ENCODE results near the gene RGN.
A peak's percentile ranks its signal among the peaks of the same experiment; 100 is the strongest.
"Not testable (repeated sequence)": the region's sequence is repeated elsewhere in the genome, so short reads cannot be mapped to it uniquely, and the experiment has no call there.

The RGN gene

DNA sequence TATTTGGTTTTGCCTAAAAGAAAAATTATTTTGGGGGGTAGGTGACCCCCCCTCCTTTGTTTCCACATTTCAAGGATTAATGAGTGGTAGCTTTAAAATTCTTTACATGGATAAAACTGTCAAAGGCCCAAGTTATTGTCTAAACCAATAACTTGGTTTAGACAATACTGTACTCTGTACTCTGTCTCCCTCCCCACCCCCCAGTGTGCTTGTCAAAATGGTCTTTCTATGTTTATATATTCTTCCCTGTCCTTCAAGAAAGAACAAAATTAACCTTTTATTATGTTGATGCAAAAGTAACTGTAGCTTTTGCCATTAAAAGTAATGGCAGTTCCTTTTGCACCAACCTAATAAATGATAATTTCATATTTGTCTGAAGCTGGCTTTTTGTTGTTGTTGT lies 9.5 kb upstream of the RGN start:
- no peak for TF ChIP-seq SPI1 (IDR thresholded peaks at IDR 0.05; ENCODE audit: low read depth, low read length)
- TF ChIP-seq POLR2AphosphoS5 (IDR thresholded peaks at IDR 0.05; ENCODE audit: low read depth, low read length): no peak
- no peak for TF ChIP-seq POU2F2 (IDR thresholded peaks at IDR 0.05; ENCODE audit: low read depth, low read length)
- no peak for TF ChIP-seq POLR2A (IDR thresholded peaks at IDR 0.05; ENCODE audit: low read depth, low read length)
- TF ChIP-seq PAX5 (IDR thresholded peaks at IDR 0.05; ENCODE audit: insufficient read depth, low read length, severe bottlenecking): no peak
- no peak for TF ChIP-seq TAF1 (IDR thresholded peaks at IDR 0.05; ENCODE audit: low read depth, low read length)
- DNase-seq (ENCODE audit: insufficient read length, low spot score) (no peak), FAIRE-seq (no peak)

DNA sequence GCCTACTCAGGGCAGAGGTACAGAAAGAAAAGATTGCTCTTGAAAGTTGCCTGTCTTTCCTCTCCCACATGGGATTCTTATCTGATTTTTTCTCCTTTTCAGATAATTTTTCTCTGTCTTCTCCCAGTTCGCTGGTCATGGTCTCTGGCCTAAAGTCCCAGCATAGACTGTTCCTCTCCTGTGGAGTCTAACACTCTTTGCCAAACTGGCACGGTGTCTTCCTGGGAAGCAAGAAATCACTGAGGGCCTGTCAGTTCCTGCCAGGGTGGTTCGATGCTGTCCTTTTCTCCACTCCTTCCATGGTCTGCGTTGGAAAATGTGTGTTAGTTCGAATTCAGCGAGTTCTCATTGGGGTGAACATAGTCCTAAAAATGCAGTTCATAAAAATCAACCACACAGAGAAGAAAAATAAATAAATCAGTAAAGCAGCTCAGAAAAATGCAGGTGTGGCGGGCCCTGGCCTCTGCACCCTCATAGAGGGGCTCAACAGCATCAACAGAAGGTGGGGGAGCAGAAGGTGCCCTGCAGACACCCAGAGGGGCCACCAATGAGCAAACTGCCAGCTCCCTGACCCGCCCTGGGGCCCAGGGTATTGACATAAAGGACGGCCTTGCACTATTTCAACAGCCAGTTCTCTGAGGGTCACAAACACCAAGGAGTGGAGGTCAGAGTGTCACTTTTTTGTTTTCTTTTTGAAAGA lies 2.1 kb downstream of the RGN start:
- FAIRE-seq (no peak), DNase-seq (ENCODE audit: insufficient read length, low spot score) (no peak)

GRCh38 chrX:47080915-47081236 lies 2.6 kb downstream of the RGN start:
- no peak for FAIRE-seq
- TF ChIP-seq POU2F2 (IDR thresholded peaks at IDR 0.05; ENCODE audit: low read depth, low read length): no peak
- TF ChIP-seq PAX5 (IDR thresholded peaks at IDR 0.05; ENCODE audit: insufficient read depth, low read length, severe bottlenecking): no peak
- TF ChIP-seq SPI1 (IDR thresholded peaks at IDR 0.05; ENCODE audit: low read depth, low read length): no peak
- no peak for TF ChIP-seq POLR2AphosphoS5 (IDR thresholded peaks at IDR 0.05; ENCODE audit: low read depth, low read length)
- no peak for TF ChIP-seq TAF1 (IDR thresholded peaks at IDR 0.05; ENCODE audit: low read depth, low read length)
- DNase-seq (ENCODE audit: insufficient read length, low spot score): no peak

More for the DNA sequence above, 2.1 kb downstream of the RGN start:
- TF ChIP-seq TAF1 (IDR thresholded peaks at IDR 0.05; ENCODE audit: low read depth, low read length): no peak
- TF ChIP-seq POLR2A (IDR thresholded peaks at IDR 0.05; ENCODE audit: low read depth, low read length): no peak
- no peak for TF ChIP-seq PAX5 (IDR thresholded peaks at IDR 0.05; ENCODE audit: insufficient read depth, low read length, severe bottlenecking)
- no peak for TF ChIP-seq POU2F2 (IDR thresholded peaks at IDR 0.05; ENCODE audit: low read depth, low read length)
- no peak for TF ChIP-seq SPI1 (IDR thresholded peaks at IDR 0.05; ENCODE audit: low read depth, low read length)
- no peak for TF ChIP-seq POLR2AphosphoS5 (IDR thresholded peaks at IDR 0.05; ENCODE audit: low read depth, low read length)

GRCh38 chrX:47091149-47091775 lies 13.0 kb downstream of the RGN start:
- TF ChIP-seq POU2F2 (IDR thresholded peaks at IDR 0.05; ENCODE audit: low read depth, low read length): no peak
- no peak for TF ChIP-seq POLR2A (IDR thresholded peaks at IDR 0.05; ENCODE audit: low read depth, low read length)
- TF ChIP-seq POLR2AphosphoS5 (IDR thresholded peaks at IDR 0.05; ENCODE audit: low read depth, low read length): no peak
- TF ChIP-seq TAF1 (IDR thresholded peaks at IDR 0.05; ENCODE audit: low read depth, low read length): no peak
- no peak for TF ChIP-seq PAX5 (IDR thresholded peaks at IDR 0.05; ENCODE audit: insufficient read depth, low read length, severe bottlenecking)
- DNase-seq (ENCODE audit: insufficient read length, low spot score) (no peak), FAIRE-seq (peak; percentile 73)

GRCh38 chrX:47093248-47093647 lies 15.0 kb downstream of the RGN start:
- DNase-seq (ENCODE audit: insufficient read length, low spot score) (no peak), FAIRE-seq (peak; percentile 48)
- TF ChIP-seq POU2F2 (IDR thresholded peaks at IDR 0.05; ENCODE audit: low read depth, low read length): no peak
- TF ChIP-seq TAF1 (IDR thresholded peaks at IDR 0.05; ENCODE audit: low read depth, low read length): no peak
- TF ChIP-seq SPI1 (IDR thresholded peaks at IDR 0.05; ENCODE audit: low read depth, low read length): no peak
- TF ChIP-seq POLR2AphosphoS5 (IDR thresholded peaks at IDR 0.05; ENCODE audit: low read depth, low read length): no peak
- TF ChIP-seq PAX5 (IDR thresholded peaks at IDR 0.05; ENCODE audit: insufficient read depth, low read length, severe bottlenecking): no peak
- no peak for TF ChIP-seq POLR2A (IDR thresholded peaks at IDR 0.05; ENCODE audit: low read depth, low read length)

GRCh38 chrX:47093860-47094259 lies 15.6 kb downstream of the RGN start:
- no peak for FAIRE-seq
- no peak for DNase-seq (ENCODE audit: insufficient read length, low spot score)
- TF ChIP-seq PAX5 (IDR thresholded peaks at IDR 0.05; ENCODE audit: insufficient read depth, low read length, severe bottlenecking) (no peak), POLR2AphosphoS5 (IDR thresholded peaks at IDR 0.05; ENCODE audit: low read depth, low read length) (no peak), SPI1 (IDR thresholded peaks at IDR 0.05; ENCODE audit: low read depth, low read length) (no peak), POLR2A (IDR thresholded peaks at IDR 0.05; ENCODE audit: low read depth, low read length) (no peak)

- no peak for FAIRE-seq
- no peak for DNase-seq (ENCODE audit: insufficient read length, low spot score)
- TF ChIP-seq POLR2A (IDR thresholded peaks at IDR 0.05; ENCODE audit: low read depth, low read length) (no peak), POU2F2 (IDR thresholded peaks at IDR 0.05; ENCODE audit: low read depth, low read length) (no peak), PAX5 (IDR thresholded peaks at IDR 0.05; ENCODE audit: insufficient read depth, low read length, severe bottlenecking) (no peak), TAF1 (IDR thresholded peaks at IDR 0.05; ENCODE audit: low read depth, low read length) (no peak), POLR2AphosphoS5 (IDR thresholded peaks at IDR 0.05; ENCODE audit: low read depth, low read length) (no peak)
These were observed 18.8 kb downstream of the RGN start for GRCh38 chrX:47097018-47097417.

GRCh38 chrX:47098338-47099094 lies 20.3 kb downstream of the RGN start:
- TF ChIP-seq PAX5 (IDR thresholded peaks at IDR 0.05; ENCODE audit: insufficient read depth, low read length, severe bottlenecking): no peak
- no peak for TF ChIP-seq SPI1 (IDR thresholded peaks at IDR 0.05; ENCODE audit: low read depth, low read length)
- no peak for TF ChIP-seq POLR2AphosphoS5 (IDR thresholded peaks at IDR 0.05; ENCODE audit: low read depth, low read length)
- TF ChIP-seq POLR2A (IDR thresholded peaks at IDR 0.05; ENCODE audit: low read depth, low read length): no peak
- no peak for TF ChIP-seq TAF1 (IDR thresholded peaks at IDR 0.05; ENCODE audit: low read depth, low read length)
- no peak for TF ChIP-seq POU2F2 (IDR thresholded peaks at IDR 0.05; ENCODE audit: low read depth, low read length)
- FAIRE-seq: no peak
- DNase-seq (ENCODE audit: insufficient read length, low spot score): no peak

- TF ChIP-seq POLR2AphosphoS5 (IDR thresholded peaks at IDR 0.05; ENCODE audit: low read depth, low read length) (no peak), TAF1 (IDR thresholded peaks at IDR 0.05; ENCODE audit: low read depth, low read length) (no peak), PAX5 (IDR thresholded peaks at IDR 0.05; ENCODE audit: insufficient read depth, low read length, severe bottlenecking) (no peak), POU2F2 (IDR thresholded peaks at IDR 0.05; ENCODE audit: low read depth, low read length) (no peak), SPI1 (IDR thresholded peaks at IDR 0.05; ENCODE audit: low read depth, low read length) (no peak), POLR2A (IDR thresholded peaks at IDR 0.05; ENCODE audit: low read depth, low read length) (no peak)
- DNase-seq (ENCODE audit: insufficient read length, low spot score): no peak
- no peak for FAIRE-seq
These were observed 23.0 kb downstream of the RGN start for GRCh38 chrX:47101206-47101605.

DNA sequence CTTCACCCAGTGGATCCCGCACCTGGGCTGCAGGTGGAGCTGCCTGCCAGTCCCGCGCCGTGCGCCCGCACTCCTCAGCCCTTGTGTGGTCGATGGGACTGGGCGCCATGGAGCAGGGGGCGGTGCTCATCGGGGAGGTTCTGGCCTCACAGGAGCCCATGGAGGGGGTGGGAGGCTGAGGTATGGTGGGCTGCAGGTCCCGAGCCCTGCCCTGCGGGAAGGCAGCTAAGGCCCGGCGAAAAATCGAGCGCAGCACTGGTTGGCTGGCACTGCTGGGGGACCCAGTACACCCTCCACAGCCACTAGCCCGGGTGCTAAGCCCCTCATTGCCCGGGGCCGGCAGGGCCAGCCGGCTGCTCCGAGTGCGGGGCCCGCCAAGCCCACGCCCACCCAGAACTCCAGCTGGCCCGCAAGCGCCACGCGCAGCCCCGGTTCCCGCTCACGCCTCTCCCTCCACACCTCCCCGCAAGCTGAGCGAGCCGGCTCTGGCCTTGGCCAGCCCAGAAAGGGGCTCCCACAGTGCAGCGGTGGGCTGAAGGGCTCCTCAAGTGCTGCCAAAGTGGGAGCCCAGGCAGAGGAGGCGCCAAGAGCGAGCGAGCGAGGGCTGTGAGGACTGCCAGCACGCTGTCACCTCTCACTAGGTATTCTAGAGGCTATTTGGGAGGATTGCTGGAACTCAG lies 32.8 kb downstream of the RGN start:
- FAIRE-seq; DNase-seq (ENCODE audit: insufficient read length, low spot score): not testable (repeated sequence)
